Activated naive CD8-positive, alpha-beta T cell treated with anti-CD3 and anti-CD28 coated beads for 36 hours (primary cell): ENCODE results near the gene SART1. TPM values are rescaled to one million over a fixed set of nuclear protein-coding genes. Genes with fewer than 3 reads are reported as not detected.

Experiments used
- DNase-seq: peaks from one replicate; pipeline ENCODE4 v3.0.0; 2021
- H3K27ac Mint-ChIP-seq: one replicate; pipeline ENCODE4 v1.8.0; 2022; ENCODE audit warnings: mild to moderate bottlenecking, moderate library complexity, mixed read lengths
- H3K27me3 Mint-ChIP-seq: one replicate; pipeline ENCODE4 v1.8.0; 2022; ENCODE audit warnings: mild to moderate bottlenecking, mixed read lengths
- H3K36me3 Mint-ChIP-seq: one replicate; pipeline ENCODE4 v1.8.0; 2021; ENCODE audit warnings: mild to moderate bottlenecking, mixed read lengths
- H3K4me1 Mint-ChIP-seq: one replicate; pipeline ENCODE4 v1.8.0; 2021; ENCODE audit warnings: mixed read lengths
- H3K4me3 Mint-ChIP-seq: one replicate; pipeline ENCODE4 v1.8.0; 2022; ENCODE audit warnings: mild to moderate bottlenecking, moderate library complexity, mixed read lengths
- H3K9me3 Mint-ChIP-seq: one replicate; pipeline ENCODE4 v1.8.0; 2022; ENCODE audit warnings: mixed read lengths
- total RNA-seq, 2 experiments: library from RNA; stranded (reverse); gene quantifications; one replicate each; pipeline ENCODE4 v1.2.3, GENCODE V29; 2021

SART1 gene, protein sequence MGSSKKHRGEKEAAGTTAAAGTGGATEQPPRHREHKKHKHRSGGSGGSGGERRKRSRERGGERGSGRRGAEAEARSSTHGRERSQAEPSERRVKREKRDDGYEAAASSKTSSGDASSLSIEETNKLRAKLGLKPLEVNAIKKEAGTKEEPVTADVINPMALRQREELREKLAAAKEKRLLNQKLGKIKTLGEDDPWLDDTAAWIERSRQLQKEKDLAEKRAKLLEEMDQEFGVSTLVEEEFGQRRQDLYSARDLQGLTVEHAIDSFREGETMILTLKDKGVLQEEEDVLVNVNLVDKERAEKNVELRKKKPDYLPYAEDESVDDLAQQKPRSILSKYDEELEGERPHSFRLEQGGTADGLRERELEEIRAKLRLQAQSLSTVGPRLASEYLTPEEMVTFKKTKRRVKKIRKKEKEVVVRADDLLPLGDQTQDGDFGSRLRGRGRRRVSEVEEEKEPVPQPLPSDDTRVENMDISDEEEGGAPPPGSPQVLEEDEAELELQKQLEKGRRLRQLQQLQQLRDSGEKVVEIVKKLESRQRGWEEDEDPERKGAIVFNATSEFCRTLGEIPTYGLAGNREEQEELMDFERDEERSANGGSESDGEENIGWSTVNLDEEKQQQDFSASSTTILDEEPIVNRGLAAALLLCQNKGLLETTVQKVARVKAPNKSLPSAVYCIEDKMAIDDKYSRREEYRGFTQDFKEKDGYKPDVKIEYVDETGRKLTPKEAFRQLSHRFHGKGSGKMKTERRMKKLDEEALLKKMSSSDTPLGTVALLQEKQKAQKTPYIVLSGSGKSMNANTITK
- total RNA-seq, result 10 to 100 TPM; 59.6 to 62.6 TPM

GRCh38 chr11:65961267-65962140 is at the start of gene SART1:
Gene SART1 (plus strand): TSS chr11:65961734. CDS start chr11:65961781, 47 bp downstream.
- Mint-ChIP-seq H3K4me1 (peaks cover 32% of the 10 kb centered on the region), H3K36me3 (peaks cover 22% of the 10 kb centered on the region), H3K9me3 (no peaks in the 10 kb centered on the region), H3K4me3 (peak within 1 kb of the TSS; percentile 96), H3K27ac (peak within 1 kb of the TSS; percentile 96), H3K27me3 (no peaks in the 10 kb centered on the region)
- peak; percentile 98 for DNase-seq

- Mint-ChIP-seq H3K4me1 (peaks cover 25% of the 10 kb centered on the region), H3K4me3 (no peak overlapping the region), H3K36me3 (no peaks in the 10 kb centered on the region), H3K9me3 (no peaks in the 10 kb centered on the region), H3K27ac (no peak overlapping the region), H3K27me3 (peaks cover 3% of the 10 kb centered on the region)
- no peak for DNase-seq
These were observed 48.7 kb upstream of the SART1 start for GRCh38 chr11:65912845-65913244.

GRCh38 chr11:65915101-65915820 is 46.3 kb upstream of the SART1 start:
- DNase-seq, result no peak
- Mint-ChIP-seq H3K9me3 (no peaks in the 10 kb centered on the region), H3K4me1 (peaks cover 20% of the 10 kb centered on the region), H3K27me3 (no peaks in the 10 kb centered on the region), H3K4me3 (no peak overlapping the region), H3K36me3 (no peaks in the 10 kb centered on the region), H3K27ac (no peak overlapping the region)

GRCh38 chr11:65915821-65916251 is 45.7 kb upstream of the SART1 start:
- Mint-ChIP-seq H3K36me3 (no peaks in the 10 kb centered on the region), H3K9me3 (no peaks in the 10 kb centered on the region)

GRCh38 chr11:65916391-65916790 is 45.1 kb upstream of the SART1 start:
- H3K9me3 Mint-ChIP-seq, result no peaks in the 10 kb centered on the region
- peak overlapping the region; percentile 85 for H3K4me3 Mint-ChIP-seq
- no peaks in the 10 kb centered on the region for H3K27me3 Mint-ChIP-seq
- no peak for DNase-seq
- peak overlapping the region; percentile 44 for H3K27ac Mint-ChIP-seq
- H3K36me3 Mint-ChIP-seq, result no peaks in the 10 kb centered on the region
- peaks cover 24% of the 10 kb centered on the region for H3K4me1 Mint-ChIP-seq

More at GRCh38 chr11:65915821-65916251, 45.7 kb upstream of the SART1 start:
- H3K4me3 Mint-ChIP-seq, result no peak overlapping the region
- no peaks in the 10 kb centered on the region for H3K27me3 Mint-ChIP-seq
- no peak overlapping the region for H3K27ac Mint-ChIP-seq
- peaks cover 24% of the 10 kb centered on the region for H3K4me1 Mint-ChIP-seq
- DNase-seq, result no peak

DNA sequence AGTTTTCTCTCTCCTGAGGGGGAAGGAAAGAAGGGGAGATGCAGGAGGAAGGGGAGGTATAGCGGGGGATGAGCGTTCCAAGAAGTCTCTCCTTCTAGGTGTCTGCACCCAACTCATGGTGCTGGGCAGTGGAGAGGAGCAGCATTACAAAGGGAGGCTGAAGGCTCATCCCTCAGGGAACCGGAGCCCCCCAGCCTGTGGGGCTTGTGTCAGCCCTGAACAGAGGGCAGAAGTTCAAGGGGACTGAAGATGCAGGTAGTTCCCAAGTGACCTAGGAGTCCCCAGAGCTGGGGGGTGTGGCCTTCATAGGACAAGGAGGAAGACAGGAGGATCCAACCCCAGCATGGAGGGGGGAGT is 44.5 kb upstream of the SART1 start:
- Mint-ChIP-seq H3K4me1 (peaks cover 25% of the 10 kb centered on the region), H3K9me3 (no peaks in the 10 kb centered on the region), H3K36me3 (no peaks in the 10 kb centered on the region), H3K4me3 (peak overlapping the region; percentile 85), H3K27me3 (no peaks in the 10 kb centered on the region), H3K27ac (peak overlapping the region; percentile 16)
- DNase-seq, result no peak

GRCh38 chr11:65917434-65918210 is 43.9 kb upstream of the SART1 start:
- Mint-ChIP-seq H3K4me1 (peaks cover 29% of the 10 kb centered on the region), H3K36me3 (no peaks in the 10 kb centered on the region), H3K4me3 (peak overlapping the region; percentile 85), H3K9me3 (no peaks in the 10 kb centered on the region), H3K27me3 (no peaks in the 10 kb centered on the region), H3K27ac (no peak overlapping the region)
- DNase-seq, result no peak

DNA sequence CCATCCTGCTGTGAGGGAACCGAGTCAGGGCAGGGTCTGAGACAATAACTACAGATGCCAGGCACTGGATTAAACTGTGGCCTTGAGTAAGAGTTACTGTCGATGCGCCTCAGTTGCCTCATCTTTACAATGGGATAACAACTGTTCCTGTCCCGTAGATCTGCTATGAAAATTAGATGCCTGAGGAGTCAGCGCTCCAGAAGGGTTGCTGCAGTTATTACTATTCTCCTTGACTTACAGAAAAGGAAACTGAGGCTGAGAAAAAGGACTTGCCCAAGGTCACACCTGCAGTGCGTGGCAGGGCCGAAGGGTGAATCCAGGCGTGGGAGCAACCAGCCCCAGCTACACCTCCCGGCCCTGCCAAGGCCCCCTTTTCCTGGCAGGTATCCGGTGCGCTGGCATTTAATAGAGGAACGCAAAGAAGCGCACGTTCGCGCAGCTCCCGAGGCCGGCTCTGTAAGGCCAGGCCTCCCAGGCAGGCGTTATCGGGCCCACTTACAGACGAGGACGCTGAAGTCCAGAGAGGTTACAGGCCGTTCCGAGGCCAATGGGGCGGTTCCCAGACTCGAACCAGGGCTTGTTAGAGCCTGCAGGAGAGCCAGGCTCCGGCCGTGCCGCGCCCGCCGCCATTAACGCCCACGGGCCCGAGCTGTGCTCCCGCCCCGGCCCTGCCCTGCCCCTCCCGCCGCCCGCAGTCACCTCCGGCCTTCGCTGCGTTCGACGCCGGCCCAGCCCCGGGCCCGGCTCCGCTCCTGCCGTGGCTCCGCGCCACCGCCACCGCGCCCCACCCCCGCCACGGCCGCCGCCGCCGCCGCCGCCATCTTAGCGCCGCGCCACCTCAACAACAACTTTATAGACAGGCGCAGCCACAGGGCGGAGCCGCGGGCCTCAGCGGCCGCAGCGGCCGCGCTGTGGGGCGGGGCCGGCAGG is 43.1 kb upstream of the SART1 start, which contains the start of gene C11orf68:
TSS of gene C11orf68 (minus strand) at position 852 of the 930 bp plus-strand sequence. CDS start at position 821, 31 bp downstream.
- peaks cover 1% of the 10 kb centered on the region for H3K36me3 Mint-ChIP-seq
- H3K27ac Mint-ChIP-seq, result peak within 1 kb of the TSS; percentile 88
- H3K27me3 Mint-ChIP-seq, result no peaks in the 10 kb centered on the region
- peaks cover 29% of the 10 kb centered on the region for H3K4me1 Mint-ChIP-seq
- no peak for DNase-seq
- peak within 1 kb of the TSS; percentile 95 for H3K4me3 Mint-ChIP-seq
- H3K9me3 Mint-ChIP-seq, result no peaks in the 10 kb centered on the region

DNA sequence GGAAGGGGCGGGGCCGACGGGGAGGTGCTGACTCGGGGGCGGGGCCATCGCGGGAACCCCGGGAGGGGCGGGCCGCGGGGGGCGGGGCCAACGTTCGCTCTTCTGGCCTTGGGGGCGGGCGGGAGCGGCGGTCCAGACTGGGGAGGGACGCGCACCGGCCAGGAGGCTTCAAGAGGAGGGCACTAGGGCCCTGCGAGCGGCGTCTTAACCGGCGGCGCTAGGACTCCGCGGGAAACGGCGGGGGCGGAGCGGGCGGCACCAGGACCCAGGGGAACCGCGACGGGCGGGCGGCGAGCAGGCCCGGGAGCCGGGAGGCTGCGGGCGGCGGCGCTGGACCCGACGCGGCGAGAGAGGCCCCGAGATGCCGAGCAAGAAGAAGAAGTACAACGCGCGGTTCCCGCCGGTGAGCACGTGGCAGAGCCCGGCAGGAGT is 42.4 kb upstream of the SART1 start, which contains the start of gene DRAP1:
TSS of gene DRAP1 (plus strand) at position 286 of the 432 bp plus-strand sequence. CDS start at position 362, 76 bp downstream.
- Mint-ChIP-seq H3K36me3 (peaks cover 2% of the 10 kb centered on the region), H3K9me3 (no peaks in the 10 kb centered on the region), H3K4me3 (peak within 1 kb of the TSS; percentile 95), H3K4me1 (peaks cover 29% of the 10 kb centered on the region), H3K27ac (peak within 1 kb of the TSS; percentile 88), H3K27me3 (no peaks in the 10 kb centered on the region)
- DNase-seq, result peak; percentile 98

DNA sequence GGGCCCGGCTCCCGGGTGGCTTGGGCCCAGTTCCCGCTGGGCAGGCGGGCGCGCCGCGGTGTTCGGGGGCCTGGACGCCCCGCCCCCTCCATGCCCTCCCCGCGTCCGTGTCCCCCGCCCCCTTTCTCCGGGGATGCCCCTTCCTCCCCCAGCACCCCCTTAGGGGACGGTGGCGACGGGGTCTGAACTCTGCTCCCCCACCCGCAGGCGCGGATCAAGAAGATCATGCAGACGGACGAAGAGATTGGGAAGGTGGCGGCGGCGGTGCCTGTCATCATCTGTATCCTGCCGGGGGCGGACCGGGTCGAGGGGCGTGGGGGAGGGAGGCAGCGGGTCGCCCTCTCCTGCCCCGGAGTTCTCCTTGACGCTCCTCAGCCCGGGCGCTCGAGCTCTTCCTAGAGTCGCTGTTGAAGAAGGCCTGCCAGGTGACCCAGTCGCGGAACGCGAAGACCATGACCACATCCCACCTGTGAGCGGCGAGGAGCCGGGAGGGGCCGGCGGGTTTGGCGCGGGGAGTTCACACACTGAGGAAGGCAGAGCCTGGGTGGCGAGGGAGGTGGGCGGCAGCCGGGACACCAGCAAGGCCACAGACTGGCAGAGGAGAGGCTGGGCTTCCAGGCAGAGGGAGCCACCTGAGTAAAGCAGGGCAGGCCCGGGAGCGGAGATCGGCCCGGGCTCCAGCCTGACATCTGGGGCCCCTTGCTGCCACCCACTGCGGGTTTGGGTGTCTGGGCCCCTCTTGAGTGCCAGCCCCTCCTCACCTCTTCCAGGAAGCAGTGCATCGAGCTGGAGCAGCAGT is 41.8 kb upstream of the SART1 start:
- H3K36me3 Mint-ChIP-seq, result peaks cover 2% of the 10 kb centered on the region
- peak overlapping the region; percentile 88 for H3K27ac Mint-ChIP-seq
- peaks cover 29% of the 10 kb centered on the region for H3K4me1 Mint-ChIP-seq
- no peaks in the 10 kb centered on the region for H3K9me3 Mint-ChIP-seq
- peak overlapping the region; percentile 95 for H3K4me3 Mint-ChIP-seq
- peak; percentile 71 for DNase-seq
- no peaks in the 10 kb centered on the region for H3K27me3 Mint-ChIP-seq

GRCh38 chr11:65920372-65920802 is 41.1 kb upstream of the SART1 start:
- Mint-ChIP-seq H3K9me3 (no peaks in the 10 kb centered on the region), H3K4me1 (peaks cover 23% of the 10 kb centered on the region), H3K27me3 (no peaks in the 10 kb centered on the region), H3K4me3 (peak overlapping the region; percentile 95), H3K36me3 (peaks cover 2% of the 10 kb centered on the region), H3K27ac (peak overlapping the region; percentile 88)
- no peak for DNase-seq

DNA sequence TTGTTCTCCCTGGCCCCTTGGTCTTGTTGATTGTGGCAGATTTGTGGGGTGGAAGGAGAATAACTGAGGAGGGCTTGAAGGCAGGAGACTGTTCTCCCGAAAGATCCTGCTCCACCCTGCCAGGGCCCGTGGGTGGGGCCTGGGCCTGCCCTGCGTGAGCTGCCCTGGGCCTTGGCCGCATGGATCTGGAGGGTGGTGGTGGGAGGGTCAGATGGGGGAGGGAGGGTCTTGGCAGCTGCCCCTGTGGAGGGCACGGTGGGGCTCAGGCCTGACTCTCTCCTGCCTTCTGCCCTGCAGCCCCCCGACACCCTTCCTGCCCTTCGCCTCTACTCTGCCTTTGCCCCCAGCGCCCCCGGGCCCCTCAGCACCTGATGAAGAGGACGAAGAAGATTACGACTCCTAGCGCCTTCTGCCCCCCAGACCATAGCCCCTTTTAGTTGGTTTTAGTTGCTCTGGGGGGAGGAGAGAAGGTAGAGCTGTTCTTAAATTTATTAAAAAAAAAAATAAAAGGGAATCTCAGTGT is 40.4 kb upstream of the SART1 start:
- DNase-seq, result no peak
- peaks cover 23% of the 10 kb centered on the region for H3K4me1 Mint-ChIP-seq
- H3K27ac Mint-ChIP-seq, result no peak overlapping the region
- no peaks in the 10 kb centered on the region for H3K9me3 Mint-ChIP-seq
- no peaks in the 10 kb centered on the region for H3K27me3 Mint-ChIP-seq
- H3K4me3 Mint-ChIP-seq, result peak overlapping the region; percentile 95
- H3K36me3 Mint-ChIP-seq, result peaks cover 2% of the 10 kb centered on the region
